MM.1S (cell line): ENCODE results near the gene EXD2.

Experiments
- DNase-seq: peaks from one replicate; pipeline ENCODE4 v3.0.0-alpha.2; 2015
- H2AFZ ChIP-seq: fragments of 300-600 bp; sonication (generic); 2 replicates; pipeline ENCODE4 v1.6.0; 2016; ENCODE audit warnings: antibody characterized with exemption, low read length
- H3F3A ChIP-seq: fragments of 300-600 bp; sonication (generic); 2 replicates; pipeline ENCODE4 v1.6.1; 2016; ENCODE audit warnings: mild to moderate bottlenecking, antibody characterized with exemption, low read length, moderate library complexity, mixed read lengths; ENCODE audit not compliant: insufficient read depth
- H3K27ac ChIP-seq: fragments of 300-600 bp; sonication (generic); 2 replicates; pipeline ENCODE4 v1.5.1; 2016; ENCODE audit warnings: mild to moderate bottlenecking, low read length
- H3K27me3 ChIP-seq: fragments of 300-600 bp; sonication (generic); replicated peaks from 2 replicates; pipeline ENCODE4 v1.6.0; 2016; ENCODE audit warnings: low read length; ENCODE audit not compliant: insufficient read depth
- H3K36me3 ChIP-seq: fragments of 300-600 bp; sonication (generic); replicated peaks from 2 replicates; pipeline ENCODE4 v1.6.1; 2016; ENCODE audit warnings: mild to moderate bottlenecking, low read length, mixed read lengths; ENCODE audit not compliant: insufficient read depth
- H3K4me1 ChIP-seq: fragments of 300-600 bp; sonication (generic); 2 replicates; pipeline ENCODE4 v1.6.1; 2016; ENCODE audit warnings: low read length, mixed read lengths
- H3K4me2 ChIP-seq: fragments of 300-600 bp; sonication (generic); 2 replicates; pipeline ENCODE4 v1.6.0; 2016; ENCODE audit warnings: low read depth, low read length
- H3K4me3 ChIP-seq: fragments of 300-600 bp; sonication (generic); 2 replicates; pipeline ENCODE4 v1.5.1; 2016; ENCODE audit warnings: low read length, mixed read lengths
- H3K79me2 ChIP-seq: fragments of 300-600 bp; sonication (generic); 2 replicates; pipeline ENCODE4 v1.6.1; 2016; ENCODE audit warnings: mixed run types, low read length, mixed read lengths
- H3K9ac ChIP-seq: fragments of 300-600 bp; sonication (generic); 2 replicates; pipeline ENCODE4 v1.6.1; 2016; ENCODE audit warnings: low read length, mixed read lengths
- H3K9me2 ChIP-seq: fragments of 300-600 bp; sonication (generic); replicated peaks from 2 replicates; pipeline ENCODE4 v1.6.1; 2016; ENCODE audit warnings: mild to moderate bottlenecking, low read length, mixed read lengths; ENCODE audit not compliant: insufficient read depth
- H3K9me3 ChIP-seq: fragments of 300-600 bp; sonication (generic); replicated peaks from 2 replicates; pipeline ENCODE4 v1.6.1; 2016; ENCODE audit warnings: mild to moderate bottlenecking, low read length, mixed read lengths; ENCODE audit not compliant: insufficient read depth
- H4K20me1 ChIP-seq: fragments of 300-600 bp; sonication (generic); 2 replicates; pipeline ENCODE4 v1.6.1; 2016; ENCODE audit warnings: mild to moderate bottlenecking, low read length, moderate library complexity, mixed read lengths; ENCODE audit not compliant: insufficient read depth
- EZH2 ChIP-seq: fragments of 300-600 bp; sonication (generic); optimal IDR thresholded peaks from 2 replicates; pipeline ENCODE3; 2017; ENCODE audit warnings: low read depth, mild to moderate bottlenecking, antibody characterized with exemption, low read length, mixed read lengths
- EZH2phosphoT487 ChIP-seq: fragments of 300-600 bp; sonication (generic); IDR thresholded peaks from 2 replicates; pipeline ENCODE4 v1.6.1; 2018; ENCODE audit warnings: antibody characterized with exemption, low read length
- TF ChIP-seq, protein P1 (sequence below): fragments of 300-600 bp; sonication (generic); IDR thresholded peaks from 2 replicates; pipeline ENCODE4 v1.5.1; 2016; ENCODE audit warnings: antibody characterized with exemption, low read length, mixed read lengths

The EXD2 gene

DNA sequence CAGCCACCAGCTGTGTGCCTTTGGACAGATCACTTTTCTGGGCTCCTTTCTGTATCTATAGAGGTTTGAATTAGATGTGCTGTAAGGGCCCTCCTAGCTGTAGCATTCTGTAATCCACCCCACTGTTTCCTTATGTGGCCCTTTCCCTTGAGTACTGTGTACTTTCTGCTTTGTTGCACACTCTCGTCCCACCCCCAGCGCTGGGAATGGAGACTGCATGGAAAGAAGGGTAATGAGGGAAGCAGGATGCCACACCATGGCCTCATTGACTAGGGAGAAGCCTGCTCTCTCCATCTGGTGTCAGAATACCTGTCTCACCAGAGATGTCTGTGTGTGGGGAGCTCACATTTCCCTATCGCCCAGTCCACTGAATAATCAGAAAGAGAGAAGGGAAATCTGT, 55.0 kb downstream of the EXD2 start:
- H3K27me3 ChIP-seq: no peaks in the 10 kb centered on the region
- DNase-seq: no peak
- no peak for TF ChIP-seq EZH2

DNA sequence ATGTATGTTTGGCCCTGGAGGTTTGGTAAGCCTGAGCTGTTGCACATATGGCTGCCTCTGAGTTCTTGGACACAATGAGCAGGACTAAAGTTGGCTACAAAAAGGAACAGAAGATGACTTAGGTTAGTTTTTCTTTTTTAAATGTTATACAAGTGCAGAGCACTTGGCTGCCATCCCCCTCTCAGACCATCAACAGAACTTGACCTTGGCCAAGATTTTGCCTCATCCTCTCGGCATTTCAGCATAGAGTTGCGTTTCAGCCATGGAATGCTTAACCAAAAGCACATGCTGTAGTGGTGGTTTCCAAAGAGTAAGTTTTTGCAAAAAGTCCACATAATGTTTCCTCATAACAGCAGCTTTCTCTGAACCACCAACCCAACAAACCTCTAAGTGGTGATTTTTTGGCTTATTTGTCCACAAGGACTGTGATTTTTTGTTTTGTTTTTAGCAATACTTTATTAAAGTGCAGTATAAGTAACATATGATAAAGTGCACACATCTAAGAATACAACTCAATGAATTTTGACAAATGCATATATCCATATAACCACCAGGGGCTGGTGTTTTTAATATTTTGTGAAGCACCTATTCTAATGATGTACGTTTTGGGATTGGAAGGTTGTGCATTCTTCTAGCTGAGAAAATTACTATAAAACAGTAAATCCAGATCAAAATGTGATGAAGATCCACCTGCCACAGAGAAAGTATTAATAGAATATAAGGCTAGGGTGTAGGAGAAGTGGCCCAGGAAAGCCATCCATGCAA, 56.6 kb downstream of the EXD2 start:
- Histone ChIP-seq H3K4me2 (no peak overlapping the region), H3K27ac (no peak overlapping the region), H3K27me3 (no peaks in the 10 kb centered on the region), H3K36me3 (no peaks in the 10 kb centered on the region), H4K20me1 (no peaks in the 10 kb centered on the region), H3K4me3 (no peak overlapping the region), H3F3A (no peaks in the 10 kb centered on the region), H3K9me2 (no peaks in the 10 kb centered on the region), H3K9ac (no peak overlapping the region), H2AFZ (no peak overlapping the region), H3K4me1 (no peaks in the 10 kb centered on the region), H3K79me2 (no peaks in the 10 kb centered on the region), H3K9me3 (no peaks in the 10 kb centered on the region)
- TF ChIP-seq, protein P1, sequence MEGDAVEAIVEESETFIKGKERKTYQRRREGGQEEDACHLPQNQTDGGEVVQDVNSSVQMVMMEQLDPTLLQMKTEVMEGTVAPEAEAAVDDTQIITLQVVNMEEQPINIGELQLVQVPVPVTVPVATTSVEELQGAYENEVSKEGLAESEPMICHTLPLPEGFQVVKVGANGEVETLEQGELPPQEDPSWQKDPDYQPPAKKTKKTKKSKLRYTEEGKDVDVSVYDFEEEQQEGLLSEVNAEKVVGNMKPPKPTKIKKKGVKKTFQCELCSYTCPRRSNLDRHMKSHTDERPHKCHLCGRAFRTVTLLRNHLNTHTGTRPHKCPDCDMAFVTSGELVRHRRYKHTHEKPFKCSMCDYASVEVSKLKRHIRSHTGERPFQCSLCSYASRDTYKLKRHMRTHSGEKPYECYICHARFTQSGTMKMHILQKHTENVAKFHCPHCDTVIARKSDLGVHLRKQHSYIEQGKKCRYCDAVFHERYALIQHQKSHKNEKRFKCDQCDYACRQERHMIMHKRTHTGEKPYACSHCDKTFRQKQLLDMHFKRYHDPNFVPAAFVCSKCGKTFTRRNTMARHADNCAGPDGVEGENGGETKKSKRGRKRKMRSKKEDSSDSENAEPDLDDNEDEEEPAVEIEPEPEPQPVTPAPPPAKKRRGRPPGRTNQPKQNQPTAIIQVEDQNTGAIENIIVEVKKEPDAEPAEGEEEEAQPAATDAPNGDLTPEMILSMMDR: no peak; the same call in 1 of the 2 replicates
- TF ChIP-seq EZH2: no peak
- no peak for TF ChIP-seq EZH2phosphoT487
- DNase-seq: no peak

More for the DNA sequence above, 55.0 kb downstream of the EXD2 start:
- no peak overlapping the region for H3K27ac ChIP-seq
- no peak overlapping the region for H3K4me2 ChIP-seq
- H2AFZ ChIP-seq: no peak overlapping the region
- H3K9me2 ChIP-seq: no peaks in the 10 kb centered on the region
- H3F3A ChIP-seq: no peaks in the 10 kb centered on the region
- no peaks in the 10 kb centered on the region for H3K4me1 ChIP-seq
- H3K79me2 ChIP-seq: no peaks in the 10 kb centered on the region
- H3K36me3 ChIP-seq: no peaks in the 10 kb centered on the region
- H3K4me3 ChIP-seq: no peak overlapping the region
- H3K9ac ChIP-seq: no peak overlapping the region
- H3K9me3 ChIP-seq: no peaks in the 10 kb centered on the region
- H4K20me1 ChIP-seq: no peaks in the 10 kb centered on the region

DNA sequence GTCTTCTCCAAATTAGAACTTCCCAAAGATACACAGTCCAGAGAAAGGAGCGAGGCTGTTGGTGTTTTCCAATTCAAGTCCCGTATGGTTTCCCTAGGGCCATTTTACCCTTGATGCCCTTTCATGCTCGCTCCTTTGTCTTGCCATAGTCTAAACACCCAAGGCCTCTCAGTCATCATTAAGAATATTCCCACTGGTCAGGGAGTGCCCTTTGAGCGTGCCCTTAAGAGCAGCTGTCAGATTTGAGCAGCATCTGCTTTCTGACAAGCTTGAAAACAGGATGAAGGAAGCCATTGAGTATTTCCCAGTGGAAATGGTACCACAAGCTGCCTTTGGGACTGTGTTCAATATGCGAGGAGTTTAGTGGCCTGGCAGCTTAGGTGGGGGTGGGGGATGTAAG, 58.3 kb downstream of the EXD2 start:
- Histone ChIP-seq H3K36me3 (no peaks in the 10 kb centered on the region), H3K9me2 (no peaks in the 10 kb centered on the region), H3K4me3 (no peak overlapping the region), H3F3A (no peaks in the 10 kb centered on the region), H3K4me2 (no peak overlapping the region), H3K9ac (no peak overlapping the region), H3K79me2 (no peaks in the 10 kb centered on the region), H4K20me1 (no peaks in the 10 kb centered on the region), H3K27ac (no peak overlapping the region), H3K27me3 (no peaks in the 10 kb centered on the region), H3K4me1 (no peaks in the 10 kb centered on the region), H3K9me3 (no peaks in the 10 kb centered on the region), H2AFZ (no peak overlapping the region)
- TF ChIP-seq EZH2: no peak
- TF ChIP-seq, protein P1: no peak
- no peak for TF ChIP-seq EZH2phosphoT487
- DNase-seq: no peak

DNA sequence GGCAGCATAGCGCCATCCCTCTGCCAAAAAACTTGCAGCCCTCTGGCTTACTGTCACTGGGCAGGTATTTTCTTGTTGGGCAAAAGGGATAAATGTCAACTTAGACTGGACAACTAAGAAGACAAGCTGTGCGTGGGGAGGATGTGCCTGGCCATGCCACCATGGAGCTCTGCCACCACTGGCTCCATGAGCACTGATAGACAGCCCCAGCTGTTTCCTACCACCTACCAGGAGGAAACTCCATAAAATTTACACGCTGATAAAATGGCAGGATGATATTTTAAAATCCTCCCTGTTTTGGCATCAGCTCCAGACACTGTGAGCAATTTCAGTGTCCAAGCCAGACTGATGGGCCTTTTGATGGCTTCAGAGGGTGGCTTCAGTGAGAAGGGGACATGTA, 61.6 kb downstream of the EXD2 start:
- TF ChIP-seq EZH2phosphoT487 (no peak), EZH2 (no peak)
- TF ChIP-seq, protein P1: no peak
- Histone ChIP-seq H3K4me3 (no peak overlapping the region), H3K4me2 (no peak overlapping the region), H3K27ac (no peak overlapping the region), H3K9ac (no peak overlapping the region), H3K36me3 (no peaks in the 10 kb centered on the region), H3K9me3 (no peaks in the 10 kb centered on the region), H3K9me2 (no peaks in the 10 kb centered on the region), H3K79me2 (no peaks in the 10 kb centered on the region), H4K20me1 (no peaks in the 10 kb centered on the region), H3K27me3 (no peaks in the 10 kb centered on the region), H3F3A (no peaks in the 10 kb centered on the region), H2AFZ (no peak overlapping the region), H3K4me1 (no peaks in the 10 kb centered on the region)
- DNase-seq: no peak
